Transverse colon (tissue), 4 donors: ENCODE results near the gene DOK7. TPM values are rescaled to one million over a fixed set of nuclear protein-coding genes. Genes with fewer than 3 reads are reported as not detected.
A peak's percentile ranks its signal among the peaks of the same experiment; 100 is the strongest.
"Not testable (repeated sequence)": the region's sequence is repeated elsewhere in the genome, so short reads cannot be mapped to it uniquely, and the experiment has no call there.

Experiments
- DNase-seq: peaks from one replicate; pipeline ENCODE4 v3.0.0-alpha.2; 2019
- H3K27ac ChIP-seq, 4 donors: fragments of 200-600 bp; sonication (generic); 2 replicates each; pipeline ENCODE4 v1.5.1; 2016 to 2018; ENCODE audit warnings: inconsistent platforms in 4 of 4
- H3K27me3 ChIP-seq: fragments of 200-600 bp; sonication (generic); 2 replicates; pipeline ENCODE4 v1.5.1; 2017; ENCODE audit warnings: inconsistent platforms
- H3K36me3 ChIP-seq, 4 donors: fragments of 200-600 bp; sonication (generic); 2 replicates each; pipeline ENCODE4 v1.5.1; 2017 to 2019; ENCODE audit warnings: inconsistent platforms in 4 of 4
- H3K4me1 ChIP-seq, 4 donors: fragments of 200-600 bp; sonication (generic); 2 replicates each; pipeline ENCODE4 v1.5.1; 2017 to 2020; ENCODE audit warnings: inconsistent platforms in 4 of 4
- H3K4me3 ChIP-seq, 4 donors: fragments of 200-600 bp; sonication (generic); 1 replicate in 1 of 4; 2 replicates in 3 of 4; pipeline versions ENCODE4 v1.5.1 to v1.6.1; 2017 to 2019; ENCODE audit warnings: inconsistent platforms in 4 of 4
- H3K9me3 ChIP-seq, 2 donors: fragments of 200-600 bp; sonication (generic); 2 replicates each; pipeline ENCODE4 v1.5.1; 2017 to 2019; ENCODE audit warnings: inconsistent platforms in 2 of 2
- EP300 ChIP-seq: sonication (generic); formaldehyde crosslinking; IDR thresholded peaks from one replicate; pipeline ENCODE4 v1.6.1; 2017; ENCODE audit warnings: antibody characterized with exemption, low read depth
- POLR2A ChIP-seq: fragments of 450-650 bp; IDR thresholded peaks from one replicate; pipeline ENCODE4 v1.6.1; 2016; ENCODE audit warnings: antibody characterized with exemption, mild to moderate bottlenecking, moderate library complexity
- POLR2AphosphoS5 ChIP-seq, 3 donors: sonication (generic); formaldehyde crosslinking; IDR thresholded peaks; one replicate each; pipeline ENCODE4 v1.6.1; 2016; ENCODE audit warnings: antibody characterized with exemption in 3 of 3
- WGBS, 2 donors: methylation state at CpG; one replicate each; pipeline ENCODE4 v1.1.5; 2018; ENCODE audit warnings: low coverage in 1 of 2; 5-methylcytosine and 5-hydroxymethylcytosine counted together
- in situ Hi-C, 4 donors: fragments of 200-750 bp; cut with MboI; loops; one replicate each; pipeline versions ENCODE4 v1.15.0 to v1.15.1; 2017; ENCODE audit warnings: low sequenced_read_pairs in 3 of 4, low pct_ligation_motif_present in 1 of 4, low pct_unique_long_range_greater_than_20kb in 1 of 4
- intact Hi-C: fragments of 100-400 bp; cut with DNase I; formaldehyde crosslinking; loops from one replicate; pipeline ENCODE4 v1.15.1; 2023; ENCODE audit warnings: low total_unique reads
- total RNA-seq, 4 donors: library from RNA; depleted of rRNA; stranded (reverse); fragments of >200 nt; gene quantifications; one replicate each; pipeline ENCODE4 v1.1.0, GENCODE V29; 2016
- TF ChIP-seq, protein P1 (sequence below), 5 experiments: fragments of 200-600 bp in 3 of 5; fragments of 450-650 bp in 2 of 5; sonication (generic) in 3 of 5; IDR thresholded peaks; 1 replicate in 2 of 5; 2 replicates in 3 of 5; pipeline ENCODE4 v1.5.1; 2016 to 2017; ENCODE audit warnings: antibody characterized with exemption in 5 of 5, inconsistent platforms in 3 of 5, mild to moderate bottlenecking in 2 of 5, moderate library complexity in 1 of 5

DOK7 gene
- total RNA-seq, 4 donors from 2014 or later: 0.27 to 0.95 TPM; not detected in 2

- H3K27ac ChIP-seq: peak overlapping the region in 3 of 4 donors; percentile 81 to 85 (median 81)
- H3K27me3 ChIP-seq: no peaks in the 10 kb centered on the region
- H3K9me3 ChIP-seq: no peaks in the 10 kb centered on the region
- intact Hi-C loops (no loop called here), in situ Hi-C loops (no loop called here)
- DNase-seq: no peak
- no peaks in the 10 kb centered on the region for H3K36me3 ChIP-seq
- TF ChIP-seq POLR2AphosphoS5 (IDR thresholded peaks at IDR 0.05) (no peak), POLR2A (no peak), EP300 (no peak)
- TF ChIP-seq, protein P1, sequence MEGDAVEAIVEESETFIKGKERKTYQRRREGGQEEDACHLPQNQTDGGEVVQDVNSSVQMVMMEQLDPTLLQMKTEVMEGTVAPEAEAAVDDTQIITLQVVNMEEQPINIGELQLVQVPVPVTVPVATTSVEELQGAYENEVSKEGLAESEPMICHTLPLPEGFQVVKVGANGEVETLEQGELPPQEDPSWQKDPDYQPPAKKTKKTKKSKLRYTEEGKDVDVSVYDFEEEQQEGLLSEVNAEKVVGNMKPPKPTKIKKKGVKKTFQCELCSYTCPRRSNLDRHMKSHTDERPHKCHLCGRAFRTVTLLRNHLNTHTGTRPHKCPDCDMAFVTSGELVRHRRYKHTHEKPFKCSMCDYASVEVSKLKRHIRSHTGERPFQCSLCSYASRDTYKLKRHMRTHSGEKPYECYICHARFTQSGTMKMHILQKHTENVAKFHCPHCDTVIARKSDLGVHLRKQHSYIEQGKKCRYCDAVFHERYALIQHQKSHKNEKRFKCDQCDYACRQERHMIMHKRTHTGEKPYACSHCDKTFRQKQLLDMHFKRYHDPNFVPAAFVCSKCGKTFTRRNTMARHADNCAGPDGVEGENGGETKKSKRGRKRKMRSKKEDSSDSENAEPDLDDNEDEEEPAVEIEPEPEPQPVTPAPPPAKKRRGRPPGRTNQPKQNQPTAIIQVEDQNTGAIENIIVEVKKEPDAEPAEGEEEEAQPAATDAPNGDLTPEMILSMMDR (IDR thresholded peaks at IDR 0.05): no peak
- WGBS, 2 donors: 0 to 17% methylated on average over 1 to 17 of the region's 17 CpGs
- peaks cover 9 to 28% (median 23%) of the 10 kb centered on the region in 4 donors for H3K4me1 ChIP-seq
- peak overlapping the region; percentile 78 to 97 (median 92) for H3K4me3 ChIP-seq
Measured at GRCh38 chr4:3531318-3531878, 68.3 kb downstream of the DOK7 start.

DNA sequence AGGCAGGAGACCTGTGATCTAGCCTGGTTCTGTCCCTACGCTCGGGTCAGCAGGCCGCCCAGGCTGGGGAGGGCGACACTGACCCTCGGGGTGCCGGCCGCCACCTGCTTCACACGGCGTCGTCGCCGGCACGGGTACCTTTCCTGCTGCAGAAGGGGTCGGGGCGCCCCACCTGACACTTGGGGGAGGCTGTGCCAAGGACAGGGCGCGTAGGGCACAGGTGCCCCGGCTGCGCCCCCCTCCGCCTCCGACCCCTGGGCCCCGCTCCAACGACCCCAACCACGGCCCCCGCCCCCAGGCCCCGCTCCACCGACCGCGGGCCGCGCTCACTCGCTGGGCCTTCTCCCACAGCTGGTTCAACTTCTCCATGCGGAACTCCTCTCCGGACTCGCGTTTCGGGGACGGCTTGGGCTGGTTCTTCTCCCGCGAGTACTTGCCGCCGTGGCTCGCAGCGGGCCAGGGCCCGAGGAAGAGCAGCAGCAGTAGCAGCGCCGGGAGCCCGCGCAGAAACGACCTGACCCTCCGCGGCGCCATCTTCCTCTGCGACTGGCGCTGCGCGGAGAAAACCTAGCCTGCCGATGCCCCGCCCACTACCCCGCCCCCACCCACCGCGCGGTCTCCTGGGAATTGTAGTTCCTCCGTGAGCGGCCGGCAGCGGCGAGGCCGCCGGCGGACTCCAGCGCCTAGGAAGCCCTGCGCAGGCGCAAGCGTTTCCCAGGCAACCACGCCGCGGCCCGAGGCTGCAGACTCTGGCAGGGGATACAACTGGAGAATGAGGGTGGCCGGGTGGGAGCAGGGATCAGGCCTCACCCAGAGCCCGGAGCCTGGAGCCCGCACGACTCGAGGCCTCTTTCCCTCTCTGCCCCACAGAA, 69.0 kb downstream of the DOK7 start, which contains the start of gene LRPAP1:
LRPAP1 (minus strand) TSS at position 544 of the 872 bp plus-strand sequence; CDS start at position 534, 10 bp downstream.
- DNase-seq: peak; percentile 93
- TF ChIP-seq EP300: no peak
- TF ChIP-seq POLR2A: peak; percentile 97
- peak; percentile 95 to 96 (median 96) for TF ChIP-seq POLR2AphosphoS5 (IDR thresholded peaks at IDR 0.05)
- intact Hi-C loops: no loop called here
- Histone ChIP-seq H3K36me3 (no peaks in the 10 kb centered on the region), H3K27ac (peak within 1 kb of the TSS; percentile 76 to 85 (median 81)), H3K27me3 (no peaks in the 10 kb centered on the region), H3K9me3 (no peaks in the 10 kb centered on the region), H3K4me3 (peak within 1 kb of the TSS; percentile 78 to 97 (median 92)), H3K4me1 (peaks cover 9 to 28% (median 23%) of the 10 kb centered on the region in 4 donors)
- in situ Hi-C loops: no loop called here
- 0% methylated on average over 47 of the region's 84 CpGs; no CpG with 5 or more reads in 1 of the 2 donors for WGBS, 2 donors

GRCh38 chr4:3532751-3533422, 69.8 kb downstream of the DOK7 start:
- Histone ChIP-seq H3K27ac (peak overlapping the region; percentile 50 to 85 (median 81)), H3K36me3 (no peaks in the 10 kb centered on the region), H3K9me3 (no peaks in the 10 kb centered on the region), H3K4me1 (peaks cover 9 to 28% (median 23%) of the 10 kb centered on the region in 4 donors), H3K27me3 (no peaks in the 10 kb centered on the region), H3K4me3 (peak overlapping the region; percentile 31 to 97 (median 84))
- no peak for DNase-seq
- in situ Hi-C loops (no loop called here), intact Hi-C loops (no loop called here)
- TF ChIP-seq EP300 (no peak), POLR2AphosphoS5 (IDR thresholded peaks at IDR 0.05) (no peak), POLR2A (no peak)
- TF ChIP-seq, protein P1 (IDR thresholded peaks at IDR 0.05): no peak
- WGBS, 2 donors: 17% methylated on average over 40 of the region's 42 CpGs; no CpG with 5 or more reads in 1 of the 2 donors

GRCh38 chr4:3533423-3533820, 70.3 kb downstream of the DOK7 start:
- H3K4me1 ChIP-seq: peaks cover 9 to 28% (median 23%) of the 10 kb centered on the region in 4 donors

DNA sequence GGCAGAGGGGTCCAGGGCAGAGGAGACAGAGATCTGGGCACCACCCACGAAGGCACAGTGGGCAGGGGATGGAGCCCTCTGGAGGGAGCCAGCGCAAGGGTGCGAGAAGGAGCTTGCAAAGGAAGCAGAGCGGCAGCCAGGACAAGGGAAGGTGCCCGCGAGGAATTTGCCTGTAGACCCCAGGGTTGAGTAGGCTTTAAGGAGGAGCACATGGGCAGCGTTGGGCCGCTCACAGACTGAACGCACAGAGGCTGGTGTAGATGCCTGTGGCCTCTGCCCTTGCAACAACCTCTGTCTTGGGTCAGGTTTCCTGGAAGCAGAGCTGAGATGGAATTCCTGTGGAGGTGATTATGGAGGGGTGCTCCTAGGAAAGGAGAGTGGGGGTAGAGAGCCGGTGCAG, 72.7 kb downstream of the DOK7 start:
- H3K4me1 ChIP-seq: peaks cover 4 to 16% (median 14%) of the 10 kb centered on the region in 4 donors
- H3K27me3 ChIP-seq, H3K9me3 ChIP-seq, H3K27ac ChIP-seq, DNase-seq, in situ Hi-C loops, H3K36me3 ChIP-seq, intact Hi-C loops, H3K4me3 ChIP-seq: not testable (repeated sequence)
- WGBS, 2 donors: 88 to 91% methylated on average over 8 to 10 of the region's 10 CpGs

More at GRCh38 chr4:3533423-3533820, 70.3 kb downstream of the DOK7 start:
- Histone ChIP-seq H3K9me3 (no peaks in the 10 kb centered on the region), H3K4me3 (no peak overlapping the region), H3K27me3 (no peaks in the 10 kb centered on the region), H3K36me3 (no peaks in the 10 kb centered on the region), H3K27ac (no peak overlapping the region)
- no peak for DNase-seq
- no peak for TF ChIP-seq POLR2A
- no peak for TF ChIP-seq EP300
- TF ChIP-seq, protein P1 (IDR thresholded peaks at IDR 0.05): no peak
- TF ChIP-seq POLR2AphosphoS5 (IDR thresholded peaks at IDR 0.05): no peak
- in situ Hi-C loops: no loop called here
- 92 to 100% methylated on average over 1 to 7 of the region's 7 CpGs for WGBS, 2 donors
- intact Hi-C loops: no loop called here

GRCh38 chr4:3538906-3539305, 75.8 kb downstream of the DOK7 start:
- H3K9me3 ChIP-seq, H3K4me1 ChIP-seq, H3K27me3 ChIP-seq, DNase-seq, H3K4me3 ChIP-seq, in situ Hi-C loops, H3K36me3 ChIP-seq, intact Hi-C loops, H3K27ac ChIP-seq: not testable (repeated sequence)
- 97% methylated on average over 11 of the region's 23 CpGs; no CpG with 5 or more reads in 1 of the 2 donors for WGBS, 2 donors
